HG02943 (cell line): ENCODE measurements around the gene NDUFS7.

ENCODE experiments used
- ATAC-seq: cut with Tn5 transposase; IDR thresholded peaks from one replicate; pipeline ENCODE4 v1.9.1; 2021; ENCODE audit warnings: mild to moderate bottlenecking, low read depth, moderate library complexity; ENCODE audit not compliant: unreplicated experiment

Gene NDUFS7

DNA sequence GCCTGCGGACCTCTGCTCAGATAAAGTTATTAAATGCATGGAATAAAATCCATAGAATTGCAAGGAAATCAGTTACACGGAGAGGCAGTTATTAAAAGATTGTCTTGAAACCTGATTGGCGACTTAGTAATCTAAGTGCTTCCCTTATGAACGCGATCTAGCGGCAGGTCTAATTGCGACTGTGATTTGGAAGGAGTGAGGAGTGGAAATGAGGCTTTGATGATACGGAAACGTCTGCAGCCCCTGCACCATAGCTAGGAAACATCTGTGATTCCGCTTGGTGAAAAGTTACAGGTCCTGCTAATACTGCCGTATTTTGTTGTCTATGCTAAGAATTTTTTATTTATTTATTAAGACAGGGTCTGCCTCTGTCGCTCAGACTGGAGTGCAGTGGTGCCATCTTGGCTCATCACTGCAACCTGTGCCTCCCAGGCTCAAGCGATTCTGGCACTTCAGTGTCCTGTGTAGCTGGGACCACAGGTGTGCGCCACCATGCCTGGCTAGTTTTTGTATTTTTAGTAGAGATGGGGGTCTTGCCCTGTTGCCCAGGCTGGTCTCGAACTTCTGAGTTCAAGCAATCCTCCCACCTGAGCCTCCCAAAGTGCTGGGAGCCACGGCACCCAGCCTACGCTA lies 887 bp downstream of the NDUFS7 start:
- no peak for ATAC-seq

DNA sequence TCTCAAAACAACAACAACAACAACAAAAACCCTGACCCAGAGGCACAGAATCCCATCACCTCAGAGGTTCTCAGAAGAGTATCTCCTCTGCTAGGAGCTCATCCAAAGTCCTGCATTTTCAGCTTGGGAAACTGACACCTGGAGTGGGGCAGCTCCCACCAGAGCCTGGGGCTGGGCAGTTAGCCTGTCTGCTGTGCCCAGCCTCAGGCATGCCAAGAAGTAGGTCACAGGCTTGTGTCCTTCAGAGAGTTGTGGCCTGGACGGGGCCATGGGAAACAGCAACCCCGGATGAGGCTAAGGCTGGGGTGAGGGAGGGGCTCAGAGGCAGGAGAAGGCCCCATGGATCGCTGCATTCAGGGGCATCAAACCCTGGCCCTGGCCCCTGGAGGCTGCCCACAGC lies 2.1 kb downstream of the NDUFS7 start:
- ATAC-seq, result no peak

DNA sequence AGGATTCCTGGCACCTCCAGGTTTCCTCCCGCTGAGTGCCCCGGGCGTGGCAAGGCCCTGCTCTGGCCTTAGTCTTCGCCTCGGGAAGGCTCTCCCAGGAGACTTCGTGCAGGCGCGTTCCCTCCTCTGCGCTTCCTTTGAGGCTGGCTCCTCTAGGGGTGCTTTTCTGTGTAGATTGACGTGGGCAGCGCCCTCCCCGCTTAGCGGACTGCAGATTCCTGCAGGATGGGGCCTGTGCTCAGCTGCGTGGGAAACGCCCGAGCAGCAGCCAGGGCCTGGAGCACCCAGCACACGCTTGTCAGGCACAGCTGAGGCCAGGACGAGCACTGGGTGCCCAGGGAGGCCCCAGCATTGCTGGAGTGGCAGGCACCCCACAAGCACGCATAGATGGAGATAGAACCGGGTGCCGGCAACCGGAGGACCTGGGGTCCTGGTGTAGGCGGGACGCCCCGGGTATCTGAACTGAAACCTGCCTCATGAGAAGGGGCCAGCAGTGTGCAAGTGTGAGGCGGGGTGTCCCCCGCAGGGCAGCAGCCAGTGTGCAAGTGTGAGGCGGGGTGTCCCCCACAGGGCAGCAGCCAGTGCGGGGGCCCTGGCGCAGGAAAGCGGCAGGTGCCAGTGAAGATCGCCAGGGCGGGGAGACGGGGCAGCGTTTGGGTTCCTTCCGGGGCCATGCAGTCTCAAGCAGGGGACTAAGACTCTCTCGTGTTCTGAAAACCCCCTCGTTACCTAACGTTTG lies 3.4 kb downstream of the NDUFS7 start:
- ATAC-seq, result no peak

DNA sequence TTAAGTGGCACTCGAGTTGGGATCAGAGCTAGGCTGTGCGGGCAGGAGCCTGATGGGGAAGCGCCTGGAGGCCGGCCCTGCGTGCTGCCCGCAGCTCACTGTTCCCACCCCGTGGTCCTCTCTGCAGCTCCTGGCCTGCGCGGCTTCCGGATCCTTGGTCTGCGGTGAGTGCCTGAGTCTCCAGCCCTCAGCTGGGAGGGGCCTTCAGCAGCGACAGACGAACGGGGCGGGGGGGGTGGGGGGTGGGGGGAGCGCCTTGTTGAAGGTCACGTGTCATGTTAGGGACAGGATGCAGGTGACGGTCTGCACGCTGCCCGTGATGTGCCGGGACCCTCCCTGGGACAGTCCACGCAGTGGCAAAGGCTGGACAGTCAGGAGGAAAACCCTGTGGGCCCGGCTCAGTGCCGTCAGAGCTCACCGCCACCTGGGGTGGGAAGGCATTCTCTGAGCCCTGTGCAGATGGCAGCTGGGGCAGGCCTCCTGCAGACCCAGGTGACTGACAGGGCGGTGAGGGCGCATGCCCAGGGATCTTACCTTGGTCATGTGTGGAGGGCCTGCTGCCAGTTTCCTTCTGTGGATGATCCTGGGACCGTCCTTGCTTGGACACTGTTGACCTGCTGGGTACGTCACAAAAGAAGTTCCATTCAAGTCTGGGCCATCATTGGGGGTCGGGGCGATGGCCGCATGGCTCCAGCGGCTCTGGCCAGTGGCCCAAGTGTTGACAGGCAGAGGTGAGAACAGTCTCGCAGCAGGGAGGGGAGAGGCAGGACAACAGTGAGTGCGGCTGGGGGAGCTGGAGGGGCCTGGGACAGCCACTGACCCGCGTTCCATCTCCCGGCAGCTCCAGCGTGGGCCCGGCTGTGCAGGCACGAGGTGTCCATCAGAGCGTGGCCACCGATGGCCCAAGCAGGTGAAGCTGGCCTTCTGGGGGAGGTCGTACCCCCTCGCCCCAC lies 4.3 kb downstream of the NDUFS7 start:
- no peak for ATAC-seq

- no peak for ATAC-seq
Measured at GRCh38 chr19:1388637-1389026, 4.9 kb downstream of the NDUFS7 start.

GRCh38 chr19:1389033-1389940 lies 5.6 kb downstream of the NDUFS7 start:
- ATAC-seq, result no peak

- ATAC-seq, result no peak
Measured at GRCh38 chr19:1390890-1391423, 7.2 kb downstream of the NDUFS7 start.

- no peak for ATAC-seq
Measured at GRCh38 chr19:1392407-1392806, 8.7 kb downstream of the NDUFS7 start.

DNA sequence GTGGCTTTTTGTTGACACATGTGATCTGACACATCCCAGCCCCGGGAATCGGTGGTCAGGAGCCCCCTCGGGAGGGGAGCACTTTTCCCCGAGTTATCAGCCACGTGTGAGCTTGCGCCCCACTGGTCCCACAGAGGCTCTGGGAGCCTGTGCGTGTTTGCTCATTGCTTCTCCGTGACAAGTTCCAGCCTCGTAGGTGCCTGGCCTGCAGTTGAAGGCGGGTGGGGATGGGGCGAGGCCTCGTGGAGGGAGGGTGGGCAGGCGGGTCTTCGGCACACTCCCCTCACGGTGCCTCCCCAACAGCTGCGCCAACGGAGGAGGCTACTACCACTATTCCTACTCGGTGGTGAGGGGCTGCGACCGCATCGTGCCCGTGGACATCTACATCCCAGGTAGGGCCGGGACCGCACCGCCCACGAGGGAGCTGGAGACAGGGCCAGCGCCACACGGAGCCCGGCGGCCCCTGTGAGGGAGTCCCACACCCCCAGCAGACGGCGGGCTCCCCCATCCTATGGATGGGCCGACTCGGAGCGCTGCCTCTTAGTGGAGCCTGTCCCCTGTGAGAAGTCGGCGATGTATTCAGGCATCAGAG lies 9.3 kb downstream of the NDUFS7 start:
- ATAC-seq, result no peak

DNA sequence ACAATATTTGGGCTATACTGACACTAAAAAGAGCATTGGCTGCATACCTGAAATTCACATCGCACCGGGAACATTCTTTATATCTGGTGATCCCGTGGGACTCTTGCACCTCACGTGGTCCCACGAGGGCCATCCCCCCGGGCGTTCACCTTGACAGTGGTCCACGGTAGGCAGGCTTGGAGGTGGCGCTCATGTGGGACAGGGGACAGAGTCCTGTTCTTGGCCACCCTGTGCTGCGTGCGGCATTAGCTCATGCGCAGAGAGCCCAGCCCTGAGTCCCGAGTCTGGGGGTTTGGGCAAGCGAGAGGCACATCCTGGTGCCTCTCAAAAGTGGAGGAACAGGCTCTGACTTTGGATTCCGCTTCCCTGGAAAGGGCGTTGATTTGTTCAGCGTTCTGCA lies 10.1 kb downstream of the NDUFS7 start:
- no peak for ATAC-seq

DNA sequence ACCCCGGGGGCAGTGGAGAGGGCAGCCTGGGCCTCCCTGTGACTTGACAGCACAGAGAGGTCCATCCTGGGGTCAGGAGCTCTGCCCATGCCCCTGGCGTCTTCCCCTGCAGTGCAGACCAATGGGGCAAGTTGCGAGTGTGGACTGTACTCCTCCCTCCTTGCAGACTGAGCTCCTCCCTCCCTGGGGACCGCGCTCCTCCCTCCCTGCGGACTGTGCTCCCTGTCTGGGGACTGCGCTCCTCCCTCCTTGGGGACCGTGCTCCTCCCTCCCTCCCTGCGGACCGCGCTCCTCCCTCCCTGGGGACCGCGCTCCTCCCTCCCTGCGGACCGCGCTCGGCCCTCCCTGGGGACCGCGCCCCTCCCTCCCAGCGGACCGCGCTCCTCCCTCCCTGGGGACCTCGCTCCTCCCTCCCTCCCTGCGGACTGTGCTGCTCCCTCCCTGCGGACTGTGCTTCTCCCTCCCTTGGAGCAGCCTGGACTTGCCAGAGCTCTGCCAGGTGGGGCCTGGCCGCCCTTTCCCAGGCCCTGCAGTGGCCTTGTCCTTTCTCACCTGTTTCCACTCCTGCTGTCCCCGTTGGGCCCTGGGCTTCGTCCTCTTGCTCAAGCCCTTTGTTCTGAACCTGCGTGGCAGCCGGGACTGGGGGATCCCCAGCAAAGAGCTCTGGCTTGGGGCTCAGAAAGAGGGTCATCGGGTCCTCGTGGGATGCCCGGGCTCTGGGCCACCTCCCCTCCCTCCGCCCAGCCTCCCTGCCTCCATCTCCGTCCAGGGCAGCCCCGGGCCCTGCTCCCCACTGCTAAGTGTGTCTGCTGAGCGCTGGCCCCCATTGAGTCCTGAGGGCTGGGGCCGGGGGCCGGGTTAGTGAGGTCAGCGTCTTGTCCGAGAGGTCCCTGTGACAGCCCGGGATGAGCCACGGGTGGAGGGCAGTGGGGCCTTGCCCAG lies 10.8 kb downstream of the NDUFS7 start:
- no peak for ATAC-seq

DNA sequence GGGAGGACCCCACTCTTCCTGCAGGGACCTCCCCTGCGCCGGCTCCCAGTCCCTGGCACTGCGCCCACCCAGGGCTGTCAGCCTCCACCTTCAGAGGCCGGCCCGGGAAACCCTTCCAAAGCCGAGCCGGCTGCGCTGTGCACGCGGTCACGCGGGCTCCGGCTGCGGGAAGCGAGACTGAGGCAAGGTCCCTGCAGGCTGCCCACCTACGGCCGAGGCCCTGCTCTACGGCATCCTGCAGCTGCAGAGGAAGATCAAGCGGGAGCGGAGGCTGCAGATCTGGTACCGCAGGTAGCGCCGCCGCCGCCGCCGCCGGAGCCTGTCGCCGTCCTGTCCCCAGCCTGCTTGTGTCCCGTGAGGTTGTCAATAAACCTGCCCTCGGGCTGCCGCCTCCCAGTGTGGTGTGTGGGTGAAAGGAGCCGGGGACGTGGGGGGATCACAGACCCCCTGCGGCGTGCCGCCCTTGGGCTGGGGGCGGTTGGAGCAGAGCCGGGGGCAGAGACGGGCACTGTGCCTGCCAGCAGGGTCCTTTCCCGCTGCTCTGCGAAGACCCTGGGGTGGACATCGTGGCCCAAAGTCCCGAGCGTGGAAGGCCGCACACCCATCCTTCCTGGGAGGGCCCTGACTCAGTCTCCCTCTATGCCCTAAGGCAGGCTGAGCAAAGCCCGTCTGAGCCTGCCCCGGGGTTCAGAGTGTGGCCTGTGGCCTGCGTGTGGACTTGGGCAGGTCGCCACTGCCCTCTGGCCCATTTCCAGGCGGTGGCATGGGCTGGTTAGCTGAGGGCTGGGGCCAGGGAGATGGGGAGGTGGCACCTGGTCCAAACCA lies 11.7 kb downstream of the NDUFS7 start:
- ATAC-seq, result no peak

- ATAC-seq, result no peak
Measured at GRCh38 chr19:1396019-1396767, 12.5 kb downstream of the NDUFS7 start.

- no peak for ATAC-seq
Measured at GRCh38 chr19:1396768-1397679, 13.3 kb downstream of the NDUFS7 start.

DNA sequence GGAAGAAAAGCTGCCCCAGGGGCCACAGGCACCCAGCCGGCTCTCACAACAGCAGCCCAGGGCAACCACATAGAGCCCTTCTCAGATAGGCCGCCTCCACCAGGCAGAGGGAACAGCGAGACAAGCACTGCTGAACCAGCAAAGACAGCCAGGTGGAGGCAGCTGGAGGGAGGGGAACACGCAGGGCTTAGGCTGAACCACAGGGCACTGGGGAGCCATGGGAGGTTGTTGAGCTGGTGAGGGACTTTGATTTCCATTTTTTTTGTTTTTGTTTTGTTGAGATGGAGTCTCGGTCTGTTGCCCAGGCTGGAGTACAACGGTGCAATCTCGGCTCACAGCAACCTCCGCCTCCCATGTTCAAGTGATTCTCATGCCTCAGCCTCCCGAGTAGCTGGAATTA lies 14.1 kb downstream of the NDUFS7 start:
- ATAC-seq, result no peak

GRCh38 chr19:1399079-1399478 lies 15.4 kb downstream of the NDUFS7 start:
- no peak for ATAC-seq
